GM23248 (cell line): ENCODE data around the gene KRTAP3-3. TPM values are rescaled to one million over a fixed set of nuclear protein-coding genes. Genes with fewer than 3 reads are reported as not detected.

Experiments used
- DNase-seq: peaks from one replicate; pipeline ENCODE4 v3.0.0-alpha.2; 2015
- H2AFZ ChIP-seq: fragments of 200-600 bp; sonication (generic); 2 replicates; pipeline ENCODE4 v1.6.1; 2016; ENCODE audit warnings: antibody characterized with exemption
- H3F3A ChIP-seq: fragments of 200-600 bp; sonication (generic); 2 replicates; pipeline ENCODE4 v1.6.1; 2016; ENCODE audit warnings: mild to moderate bottlenecking, antibody characterized with exemption, mixed run types; ENCODE audit not compliant: insufficient read depth
- H3K27ac ChIP-seq: fragments of 200-600 bp; sonication (generic); 2 replicates; pipeline ENCODE4 v1.5.1; 2016; ENCODE audit warnings: mild to moderate bottlenecking
- H3K27me3 ChIP-seq: fragments of 200-600 bp; sonication (generic); replicated peaks from 2 replicates; pipeline ENCODE4 v1.6.1; 2016; ENCODE audit warnings: mild to moderate bottlenecking; ENCODE audit not compliant: insufficient read depth
- H3K36me3 ChIP-seq: fragments of 200-600 bp; sonication (generic); 2 replicates; pipeline ENCODE4 v1.6.1; 2016; ENCODE audit warnings: low read depth, mild to moderate bottlenecking
- H3K4me1 ChIP-seq: fragments of 200-600 bp; sonication (generic); 2 replicates; pipeline ENCODE4 v1.6.1; 2016; ENCODE audit warnings: mild to moderate bottlenecking; ENCODE audit not compliant: insufficient read depth
- H3K4me2 ChIP-seq: fragments of 200-600 bp; sonication (generic); one replicate; pipeline ENCODE4 v1.6.1; 2016; ENCODE audit warnings: mild to moderate bottlenecking; ENCODE audit not compliant: unreplicated experiment
- H3K4me3 ChIP-seq: fragments of 200-600 bp; sonication (generic); 2 replicates; pipeline ENCODE4 v1.5.1; 2016; ENCODE audit warnings: mild to moderate bottlenecking
- H3K79me2 ChIP-seq: fragments of 200-600 bp; sonication (generic); 2 replicates; pipeline ENCODE4 v1.6.1; 2016; ENCODE audit warnings: mild to moderate bottlenecking; ENCODE audit not compliant: insufficient read depth
- H3K9ac ChIP-seq: fragments of 200-600 bp; sonication (generic); 2 replicates; pipeline ENCODE4 v1.6.1; 2016; ENCODE audit warnings: mild to moderate bottlenecking
- H3K9me2 ChIP-seq: fragments of 200-600 bp; sonication (generic); 2 replicates; pipeline ENCODE4 v1.6.1; 2016; ENCODE audit warnings: mixed run types, mild to moderate bottlenecking, moderate library complexity; ENCODE audit not compliant: insufficient read depth
- H3K9me3 ChIP-seq: fragments of 200-600 bp; sonication (generic); one replicate; pipeline ENCODE4 v1.6.1; 2017; ENCODE audit warnings: low read depth
- H4K20me1 ChIP-seq: fragments of 200-600 bp; sonication (generic); 2 replicates; pipeline ENCODE4 v1.6.0; 2016; ENCODE audit not compliant: insufficient read depth
- EZH2 ChIP-seq: fragments of 200-600 bp; sonication (generic); IDR thresholded peaks from 2 replicates; pipeline ENCODE4 v1.6.1; 2018; ENCODE audit warnings: antibody characterized with exemption, mild to moderate bottlenecking; ENCODE audit not compliant: insufficient read depth, poor library complexity, severe bottlenecking
- EZH2phosphoT487 ChIP-seq: fragments of 200-600 bp; sonication (generic); IDR thresholded peaks from 2 replicates; pipeline ENCODE4 v1.6.1; 2018; ENCODE audit warnings: antibody characterized with exemption, moderate library complexity, mild to moderate bottlenecking, low read depth; ENCODE audit not compliant: insufficient read depth
- WGBS, 2 experiments: methylation state at CpG; one replicate each; pipeline ENCODE4 v1.1.6; 2015 to 2017; ENCODE audit warnings: low lambda C conversion rate in 2 of 2, low coverage in 1 of 2; ENCODE audit errors: missing lambda C conversion rate in 2 of 2; 5-methylcytosine and 5-hydroxymethylcytosine counted together
- in situ Hi-C: fragments of 300-500 bp; cut with MboI; formaldehyde crosslinking; loops from 2 replicates; pipeline ENCODE4 v1.15.0; 2020
- polyA plus RNA-seq: library from polyadenylated mRNA; unstranded; fragments of >200 nt; fragmentation: Nextera tagmentation; extraction: Ambion mirVana; gene quantifications from 2 replicates; pipeline ENCODE4 v1.2.1, GENCODE V29; 2016
- small RNA-seq: library from RNA; depleted of rRNA; stranded (forward); fragments of <200 nt; gene quantifications from one replicate; pipeline ENCODE3, GENCODE V24; 2014; ENCODE audit warnings: low read depth, low replicate concordance
- total RNA-seq: library from RNA; depleted of rRNA; stranded (reverse); fragments of >200 nt; shearing (Covaris generic); gene quantifications from 2 replicates; pipeline ENCODE4 v1.2.3, GENCODE V29; 2014; rRNA removed

KRTAP3-3 gene
- total and polyA plus RNA-seq, 2 experiments from 2014 or later, result not detected

DNA sequence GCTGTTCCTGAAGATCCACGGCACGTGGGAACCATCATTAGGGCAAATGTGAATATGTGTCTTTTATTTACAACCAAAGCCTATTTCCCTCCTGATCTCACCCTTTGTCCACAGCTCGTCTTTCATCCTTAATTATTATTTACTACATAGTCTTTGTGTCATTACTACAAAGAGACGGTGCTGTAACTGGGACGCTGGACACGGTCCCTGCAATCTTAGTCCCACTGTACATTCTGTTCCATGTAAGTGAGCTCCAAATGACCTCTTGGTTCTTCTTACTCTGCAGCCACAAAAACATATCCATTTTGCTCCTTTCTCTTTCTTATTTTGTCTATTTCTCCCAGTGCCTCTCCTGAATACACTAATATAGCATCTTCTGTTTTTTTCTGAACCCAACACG, 43.8 kb downstream of the KRTAP3-3 start:
- in situ Hi-C loops, result no loop called here
- no peak for DNase-seq
- Histone ChIP-seq H3K36me3 (no peaks in the 10 kb centered on the region), H3K27ac (no peak overlapping the region), H4K20me1 (no peaks in the 10 kb centered on the region), H3K9ac (no peak overlapping the region), H3K9me3 (no peaks in the 10 kb centered on the region), H3K9me2 (no peaks in the 10 kb centered on the region), H2AFZ (no peak overlapping the region), H3K4me1 (peaks cover 39% of the 10 kb centered on the region), H3K4me3 (no peak overlapping the region), H3K79me2 (no peaks in the 10 kb centered on the region), H3K27me3 (no peaks in the 10 kb centered on the region), H3F3A (peaks cover 35% of the 10 kb centered on the region), H3K4me2 (no peak overlapping the region)
- WGBS, 2 experiments, result 78 to 80% methylated on average over 7 of the region's 7 CpGs
- TF ChIP-seq EZH2, result no peak

DNA sequence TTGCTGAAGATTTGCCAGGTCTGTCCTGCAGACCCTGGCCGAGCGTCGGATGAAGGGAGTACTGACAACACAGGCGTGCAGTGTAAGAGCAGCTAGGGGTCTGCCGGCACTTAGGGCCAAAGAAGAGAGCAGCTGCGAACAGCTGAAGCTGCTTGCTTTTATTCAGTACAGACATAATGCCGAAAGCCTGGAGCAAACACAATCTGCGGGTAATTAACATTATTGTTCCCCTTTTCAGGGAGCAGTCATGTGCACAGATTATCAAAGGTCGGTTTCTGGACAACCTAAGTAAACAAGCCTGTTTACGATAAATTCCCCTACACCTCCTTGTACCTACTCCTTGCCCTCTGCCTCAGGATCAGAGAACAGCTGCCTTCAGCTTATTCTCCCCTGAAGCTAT, 44.5 kb downstream of the KRTAP3-3 start:
- Histone ChIP-seq H3K27me3 (no peaks in the 10 kb centered on the region), H3K4me2 (no peak overlapping the region), H3K79me2 (no peaks in the 10 kb centered on the region), H3K4me1 (peaks cover 32% of the 10 kb centered on the region), H3F3A (peaks cover 27% of the 10 kb centered on the region), H2AFZ (no peak overlapping the region), H3K9me3 (no peaks in the 10 kb centered on the region), H3K9ac (no peak overlapping the region), H3K9me2 (no peaks in the 10 kb centered on the region), H3K4me3 (no peak overlapping the region), H4K20me1 (no peaks in the 10 kb centered on the region), H3K36me3 (no peaks in the 10 kb centered on the region), H3K27ac (no peak overlapping the region)
- 73 to 75% methylated on average over 10 of the region's 10 CpGs for WGBS, 2 experiments
- in situ Hi-C loops, result no loop called here
- TF ChIP-seq EZH2 (no peak), EZH2phosphoT487 (no peak)
- no peak for DNase-seq

DNA sequence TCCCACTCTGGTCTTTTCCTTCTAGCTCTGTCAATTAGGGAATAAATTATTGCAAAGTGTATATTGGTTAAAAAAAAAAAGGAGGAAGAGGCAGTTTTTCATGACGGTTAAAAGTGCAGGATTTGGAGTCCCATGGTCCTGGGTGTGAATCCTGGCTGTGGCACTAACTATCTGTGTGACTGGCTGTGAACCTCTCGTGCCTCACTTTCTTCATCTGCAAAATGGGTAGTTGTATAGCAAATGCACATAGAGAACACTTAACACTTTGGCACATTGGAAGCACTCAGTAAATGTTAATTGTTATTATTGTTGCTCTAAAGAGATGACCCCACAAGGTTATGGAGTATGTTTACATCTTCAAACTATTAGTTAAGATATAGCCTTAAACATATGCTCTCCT, 46.0 kb downstream of the KRTAP3-3 start:
- 62% methylated on average over 2 of the region's 2 CpGs for WGBS, 2 experiments
- Histone ChIP-seq H3K9me2 (no peaks in the 10 kb centered on the region), H3K27ac (no peak overlapping the region), H3F3A (peaks cover 15% of the 10 kb centered on the region), H3K79me2 (no peaks in the 10 kb centered on the region), H3K4me1 (peaks cover 18% of the 10 kb centered on the region), H3K36me3 (no peaks in the 10 kb centered on the region), H3K9ac (no peak overlapping the region), H4K20me1 (no peaks in the 10 kb centered on the region), H3K4me2 (no peak overlapping the region), H3K27me3 (no peaks in the 10 kb centered on the region), H3K4me3 (no peak overlapping the region), H2AFZ (no peak overlapping the region), H3K9me3 (no peaks in the 10 kb centered on the region)
- no peak for TF ChIP-seq EZH2phosphoT487
- DNase-seq, result no peak
- in situ Hi-C loops, result no loop called here

GRCh38 chr17:40945414-40945813, 48.5 kb downstream of the KRTAP3-3 start:
- Histone ChIP-seq H3K27ac (no peak overlapping the region), H3K36me3 (no peaks in the 10 kb centered on the region), H3K9me3 (no peaks in the 10 kb centered on the region), H4K20me1 (no peaks in the 10 kb centered on the region), H3F3A (no peaks in the 10 kb centered on the region), H3K27me3 (no peaks in the 10 kb centered on the region), H3K4me1 (no peaks in the 10 kb centered on the region), H2AFZ (no peak overlapping the region), H3K4me2 (no peak overlapping the region), H3K4me3 (no peak overlapping the region), H3K9ac (no peak overlapping the region), H3K79me2 (no peaks in the 10 kb centered on the region), H3K9me2 (no peaks in the 10 kb centered on the region)
- TF ChIP-seq EZH2phosphoT487 (no peak), EZH2 (no peak)
- DNase-seq, result no peak
- in situ Hi-C loops, result no loop called here
- WGBS, 2 experiments, result 97 to 98% methylated on average over 6 of the region's 6 CpGs

GRCh38 chr17:40944531-40944930, 49.4 kb downstream of the KRTAP3-3 start:
- Histone ChIP-seq H3K36me3 (no peaks in the 10 kb centered on the region; the same call in 1 of the 2 replicates), H3K4me1 (no peaks in the 10 kb centered on the region), H3K27me3 (no peaks in the 10 kb centered on the region), H3K27ac (no peak overlapping the region), H3K4me2 (no peak overlapping the region), H3K79me2 (no peaks in the 10 kb centered on the region), H3K9ac (no peak overlapping the region), H3K4me3 (no peak overlapping the region), H3F3A (no peaks in the 10 kb centered on the region), H2AFZ (0 out of 2 replicates have a peak overlapping the region, but pooled peaks have one; percentile 15), H3K9me3 (no peaks in the 10 kb centered on the region), H3K9me2 (no peaks in the 10 kb centered on the region), H4K20me1 (no peaks in the 10 kb centered on the region)
- no peak for TF ChIP-seq EZH2
- TF ChIP-seq EZH2phosphoT487, result no peak
- in situ Hi-C loops, result no loop called here
- no peak for DNase-seq
- WGBS, 2 experiments, result 13 to 15% methylated on average over 1 of the region's 1 CpG

Small RNA genes within 50 kb of the gene (small RNA-seq; reads per million reads assigned to genes)
- gene KRTAP3-4P, result not detected

Other genes with a start within 250 kb of the KRTAP3-3 start
Only the 30 nearest of the 36 such genes appear.
- not detected in 2 replicates for gene KRT28, start 194.2 kb downstream of the KRTAP3-3 start, total RNA-seq
- not detected in 2 replicates for gene KRT28, start 194.2 kb downstream of the KRTAP3-3 start, polyA plus RNA-seq
- gene KRT10, start 171.6 kb downstream of the KRTAP3-3 start, total RNA-seq, result 21.8 and 23.3 TPM in 2 replicates
- gene KRT10, start 171.6 kb downstream of the KRTAP3-3 start, polyA plus RNA-seq, result 141 and 145 TPM in 2 replicates
- gene KRT12, start 126.9 kb downstream of the KRTAP3-3 start, total RNA-seq, result not detected in 2 replicates
- not detected in 2 replicates for gene KRT12, start 126.9 kb downstream of the KRTAP3-3 start, polyA plus RNA-seq
- not detected in 2 replicates for gene KRT20, start 108.9 kb downstream of the KRTAP3-3 start, total RNA-seq
- gene KRT20, start 108.9 kb downstream of the KRTAP3-3 start, polyA plus RNA-seq, result not detected in 2 replicates
- gene KRT23, start 56.5 kb downstream of the KRTAP3-3 start, total RNA-seq, result not detected in 2 replicates
- 0.13 TPM in 1 of 2 replicates, not detected in the other for gene KRT23, start 56.5 kb downstream of the KRTAP3-3 start, polyA plus RNA-seq
- not detected in 2 replicates for gene KRT39, start 27.2 kb downstream of the KRTAP3-3 start, total RNA-seq
- not detected in 2 replicates for gene KRT39, start 27.2 kb downstream of the KRTAP3-3 start, polyA plus RNA-seq
- gene KRT40, start 9.8 kb downstream of the KRTAP3-3 start, total RNA-seq, result not detected in 2 replicates
- not detected in 2 replicates for gene KRT40, start 9.8 kb downstream of the KRTAP3-3 start, polyA plus RNA-seq
- gene KRTAP3-2, start 5.7 kb upstream of the KRTAP3-3 start, total RNA-seq, result not detected in 2 replicates
- not detected in 2 replicates for gene KRTAP3-2, start 5.7 kb upstream of the KRTAP3-3 start, polyA plus RNA-seq
- gene KRTAP3-1, start 15.0 kb upstream of the KRTAP3-3 start, total RNA-seq, result not detected in 2 replicates
- not detected in 2 replicates for gene KRTAP3-1, start 15.0 kb upstream of the KRTAP3-3 start, polyA plus RNA-seq
- 49.2 and 64.1 TPM in 2 replicates for gene KRTAP1-5, start 33.0 kb upstream of the KRTAP3-3 start, total RNA-seq
- gene KRTAP1-5, start 33.0 kb upstream of the KRTAP3-3 start, polyA plus RNA-seq, result 127 and 134 TPM in 2 replicates
- not detected in 2 replicates for gene KRTAP1-4, start 36.0 kb upstream of the KRTAP3-3 start, total RNA-seq
- not detected in 2 replicates for gene KRTAP1-4, start 36.0 kb upstream of the KRTAP3-3 start, polyA plus RNA-seq
- gene KRTAP1-3, start 40.7 kb upstream of the KRTAP3-3 start, total RNA-seq, result not detected in 2 replicates
- not detected in 2 replicates for gene KRTAP1-3, start 40.7 kb upstream of the KRTAP3-3 start, polyA plus RNA-seq
- 1.6 and 4.2 TPM in 2 replicates for gene KRTAP1-1, start 47.3 kb upstream of the KRTAP3-3 start, total RNA-seq
- 2.6 and 3.3 TPM in 2 replicates for gene KRTAP1-1, start 47.3 kb upstream of the KRTAP3-3 start, polyA plus RNA-seq
- gene KRTAP2-1, start 53.2 kb upstream of the KRTAP3-3 start, total RNA-seq, result not detected in 2 replicates
- gene KRTAP2-1, start 53.2 kb upstream of the KRTAP3-3 start, polyA plus RNA-seq, result not detected in 2 replicates
- not detected in 2 replicates for gene KRTAP2-2, start 61.1 kb upstream of the KRTAP3-3 start, total RNA-seq
- gene KRTAP2-2, start 61.1 kb upstream of the KRTAP3-3 start, polyA plus RNA-seq, result 0.51 and 0.74 TPM in 2 replicates
- gene KRTAP2-3, start 66.0 kb upstream of the KRTAP3-3 start, total RNA-seq, result 0.38 and 13.4 TPM in 2 replicates
- gene KRTAP2-3, start 66.0 kb upstream of the KRTAP3-3 start, polyA plus RNA-seq, result 54.3 and 55.2 TPM in 2 replicates
- not detected in 2 replicates for gene KRTAP2-4, start 71.7 kb upstream of the KRTAP3-3 start, total RNA-seq
- not detected in 2 replicates for gene KRTAP2-4, start 71.7 kb upstream of the KRTAP3-3 start, polyA plus RNA-seq
- not detected in 2 replicates for gene KRTAP4-7, start 90.0 kb upstream of the KRTAP3-3 start, total RNA-seq
- not detected in 2 replicates for gene KRTAP4-7, start 90.0 kb upstream of the KRTAP3-3 start, polyA plus RNA-seq
- gene KRTAP4-8, start 104.0 kb upstream of the KRTAP3-3 start, total RNA-seq, result not detected in 2 replicates
- gene KRTAP4-8, start 104.0 kb upstream of the KRTAP3-3 start, polyA plus RNA-seq, result 0.20 TPM in 1 of 2 replicates, not detected in the other
- gene KRTAP4-16, start 108.0 kb upstream of the KRTAP3-3 start, total RNA-seq, result not detected in 2 replicates
- gene KRTAP4-16, start 108.0 kb upstream of the KRTAP3-3 start, polyA plus RNA-seq, result not detected in 2 replicates
- not detected in 2 replicates for gene KRTAP4-9, start 111.2 kb upstream of the KRTAP3-3 start, total RNA-seq
- 0.49 and 0.51 TPM in 2 replicates for gene KRTAP4-9, start 111.2 kb upstream of the KRTAP3-3 start, polyA plus RNA-seq
- not detected in 2 replicates for gene KRTAP4-11, start 124.2 kb upstream of the KRTAP3-3 start, total RNA-seq
- 0.29 TPM in 1 of 2 replicates, not detected in the other for gene KRTAP4-11, start 124.2 kb upstream of the KRTAP3-3 start, polyA plus RNA-seq
- gene KRTAP4-12, start 130.0 kb upstream of the KRTAP3-3 start, total RNA-seq, result not detected in 2 replicates
- 1.7 and 1.8 TPM in 2 replicates for gene KRTAP4-12, start 130.0 kb upstream of the KRTAP3-3 start, polyA plus RNA-seq
- not detected in 2 replicates for gene KRTAP4-6, start 146.4 kb upstream of the KRTAP3-3 start, total RNA-seq
- gene KRTAP4-6, start 146.4 kb upstream of the KRTAP3-3 start, polyA plus RNA-seq, result not detected in 2 replicates
- gene KRTAP4-5, start 155.7 kb upstream of the KRTAP3-3 start, total RNA-seq, result not detected in 2 replicates
- gene KRTAP4-5, start 155.7 kb upstream of the KRTAP3-3 start, polyA plus RNA-seq, result not detected in 2 replicates
- gene KRTAP4-4, start 166.6 kb upstream of the KRTAP3-3 start, total RNA-seq, result not detected in 2 replicates
- not detected in 2 replicates for gene KRTAP4-4, start 166.6 kb upstream of the KRTAP3-3 start, polyA plus RNA-seq
- not detected in 2 replicates for gene KRTAP4-3, start 174.1 kb upstream of the KRTAP3-3 start, total RNA-seq
- not detected in 2 replicates for gene KRTAP4-3, start 174.1 kb upstream of the KRTAP3-3 start, polyA plus RNA-seq
- gene KRTAP4-2, start 184.1 kb upstream of the KRTAP3-3 start, total RNA-seq, result not detected in 2 replicates
- gene KRTAP4-2, start 184.1 kb upstream of the KRTAP3-3 start, polyA plus RNA-seq, result not detected in 2 replicates
- gene KRTAP4-1, start 190.7 kb upstream of the KRTAP3-3 start, total RNA-seq, result 0.76 TPM in 1 of 2 replicates, not detected in the other
- gene KRTAP4-1, start 190.7 kb upstream of the KRTAP3-3 start, polyA plus RNA-seq, result not detected in 2 replicates
- gene KRTAP9-1, start 195.7 kb upstream of the KRTAP3-3 start, total RNA-seq, result not detected in 2 replicates
- gene KRTAP9-1, start 195.7 kb upstream of the KRTAP3-3 start, polyA plus RNA-seq, result not detected in 2 replicates